ENCODE measurements around the gene NME3.

DNA sequence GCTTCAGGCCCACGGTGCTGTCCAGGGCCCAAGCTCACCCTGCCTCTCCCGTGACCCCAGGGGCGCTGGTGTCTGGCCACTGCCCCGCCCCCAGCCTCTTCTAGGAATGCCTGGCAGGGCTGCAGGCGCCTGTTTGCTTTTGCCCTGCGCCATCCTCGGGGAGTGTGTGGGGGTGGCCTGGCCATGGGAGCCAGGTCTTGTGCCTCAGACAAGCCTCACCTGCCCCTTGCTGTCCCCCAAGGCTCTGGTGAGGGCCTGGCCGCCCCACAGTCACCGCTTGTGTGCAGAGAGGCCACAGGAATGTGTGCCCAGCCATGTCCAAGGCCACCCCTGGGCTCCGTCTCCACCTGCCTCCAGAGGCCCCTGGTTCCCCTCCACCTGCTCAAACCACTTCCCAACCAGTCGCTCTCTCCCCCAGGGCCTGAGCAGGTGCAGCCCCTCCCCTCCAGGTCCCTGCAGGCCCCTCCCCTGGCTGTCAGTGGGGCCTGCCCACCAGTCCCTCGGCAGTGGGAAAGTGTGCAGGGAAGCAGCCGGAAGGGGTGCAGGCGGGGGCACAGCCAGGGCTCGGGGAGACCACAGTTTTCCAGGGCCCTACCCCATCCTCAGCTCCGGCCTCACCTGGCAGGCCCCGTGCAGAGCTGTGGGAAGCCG lies 23.0 kb upstream of the NME3 start:
- TF ChIP-seq, protein P1, sequence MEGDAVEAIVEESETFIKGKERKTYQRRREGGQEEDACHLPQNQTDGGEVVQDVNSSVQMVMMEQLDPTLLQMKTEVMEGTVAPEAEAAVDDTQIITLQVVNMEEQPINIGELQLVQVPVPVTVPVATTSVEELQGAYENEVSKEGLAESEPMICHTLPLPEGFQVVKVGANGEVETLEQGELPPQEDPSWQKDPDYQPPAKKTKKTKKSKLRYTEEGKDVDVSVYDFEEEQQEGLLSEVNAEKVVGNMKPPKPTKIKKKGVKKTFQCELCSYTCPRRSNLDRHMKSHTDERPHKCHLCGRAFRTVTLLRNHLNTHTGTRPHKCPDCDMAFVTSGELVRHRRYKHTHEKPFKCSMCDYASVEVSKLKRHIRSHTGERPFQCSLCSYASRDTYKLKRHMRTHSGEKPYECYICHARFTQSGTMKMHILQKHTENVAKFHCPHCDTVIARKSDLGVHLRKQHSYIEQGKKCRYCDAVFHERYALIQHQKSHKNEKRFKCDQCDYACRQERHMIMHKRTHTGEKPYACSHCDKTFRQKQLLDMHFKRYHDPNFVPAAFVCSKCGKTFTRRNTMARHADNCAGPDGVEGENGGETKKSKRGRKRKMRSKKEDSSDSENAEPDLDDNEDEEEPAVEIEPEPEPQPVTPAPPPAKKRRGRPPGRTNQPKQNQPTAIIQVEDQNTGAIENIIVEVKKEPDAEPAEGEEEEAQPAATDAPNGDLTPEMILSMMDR (IDR thresholded peaks at IDR 0.05) = no peak
- no peak for TF ChIP-seq POLR2A (IDR thresholded peaks at IDR 0.05)
